Measurements from ENCODE around the gene PI4K2A.

DNA sequence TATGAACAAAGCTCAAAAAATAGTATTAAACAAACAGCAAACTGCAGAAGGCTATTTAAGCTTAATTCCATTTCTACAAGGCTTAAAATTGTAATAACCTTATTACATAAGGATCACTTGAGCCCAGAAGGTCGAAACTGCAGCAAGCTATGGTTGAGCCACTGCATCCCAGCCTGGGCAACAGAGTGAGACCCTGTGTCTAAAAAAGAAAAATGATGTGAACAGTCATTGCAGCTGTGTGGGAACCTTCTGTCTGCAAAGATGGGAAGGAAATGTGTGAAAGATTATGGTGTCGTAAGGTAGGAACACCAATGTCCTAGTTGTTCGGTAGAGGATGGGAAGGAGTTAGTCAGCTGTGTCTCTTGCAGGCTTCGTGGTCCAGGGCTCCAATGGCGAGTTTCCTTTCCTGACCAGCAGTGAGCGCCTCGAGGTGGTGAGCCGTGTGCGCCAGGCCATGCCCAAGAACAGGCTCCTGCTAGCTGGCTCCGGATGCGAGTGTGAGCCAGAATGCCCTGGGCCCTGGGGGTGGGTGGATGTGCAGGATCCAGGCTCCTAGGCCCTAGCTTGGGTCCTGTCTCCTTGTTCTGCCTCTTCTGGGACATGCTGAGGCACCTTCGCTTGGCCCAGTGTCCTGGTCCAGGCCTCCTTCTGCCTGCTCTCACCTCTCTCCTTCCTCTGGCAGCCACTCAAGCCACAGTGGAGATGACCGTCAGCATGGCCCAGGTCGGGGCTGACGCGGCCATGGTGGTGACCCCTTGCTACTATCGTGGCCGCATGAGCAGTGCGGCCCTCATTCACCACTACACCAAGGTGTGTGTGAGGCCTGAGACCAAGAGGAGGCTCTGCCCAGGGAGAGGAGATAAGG, 41.8 kb upstream of the PI4K2A start:
- no peak for TF ChIP-seq EZH2phosphoT487 (IDR thresholded peaks at IDR 0.05; ENCODE audit: borderline replicate concordance)
- TF ChIP-seq, protein P1, sequence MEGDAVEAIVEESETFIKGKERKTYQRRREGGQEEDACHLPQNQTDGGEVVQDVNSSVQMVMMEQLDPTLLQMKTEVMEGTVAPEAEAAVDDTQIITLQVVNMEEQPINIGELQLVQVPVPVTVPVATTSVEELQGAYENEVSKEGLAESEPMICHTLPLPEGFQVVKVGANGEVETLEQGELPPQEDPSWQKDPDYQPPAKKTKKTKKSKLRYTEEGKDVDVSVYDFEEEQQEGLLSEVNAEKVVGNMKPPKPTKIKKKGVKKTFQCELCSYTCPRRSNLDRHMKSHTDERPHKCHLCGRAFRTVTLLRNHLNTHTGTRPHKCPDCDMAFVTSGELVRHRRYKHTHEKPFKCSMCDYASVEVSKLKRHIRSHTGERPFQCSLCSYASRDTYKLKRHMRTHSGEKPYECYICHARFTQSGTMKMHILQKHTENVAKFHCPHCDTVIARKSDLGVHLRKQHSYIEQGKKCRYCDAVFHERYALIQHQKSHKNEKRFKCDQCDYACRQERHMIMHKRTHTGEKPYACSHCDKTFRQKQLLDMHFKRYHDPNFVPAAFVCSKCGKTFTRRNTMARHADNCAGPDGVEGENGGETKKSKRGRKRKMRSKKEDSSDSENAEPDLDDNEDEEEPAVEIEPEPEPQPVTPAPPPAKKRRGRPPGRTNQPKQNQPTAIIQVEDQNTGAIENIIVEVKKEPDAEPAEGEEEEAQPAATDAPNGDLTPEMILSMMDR (conservative IDR thresholded peaks at IDR 0.05; ENCODE audit: low read length) = no peak

Data from Loucy (cell line).